Renal cortex interstitium (tissue), 11 donors: ENCODE results near the gene VPREB3. TPM values are rescaled to one million over a fixed set of nuclear protein-coding genes. Genes with fewer than 3 reads are reported as not detected.

Source experiments
- DNase-seq, 11 donors: peaks; one replicate each; pipeline ENCODE4 v3.0.0-alpha.2; 2013; ENCODE audit warnings: low read depth in 9 of 11, low spot score in 4 of 11; ENCODE audit errors: extremely low read depth in 1 of 11
- polyA plus RNA-seq, 3 donors: library from polyadenylated mRNA; unstranded; fragments of 120-200 nt; gene quantifications; one replicate each; pipeline ENCODE4 v1.2.1, GENCODE V29; 2013; ENCODE audit not compliant: insufficient read length in 3 of 3

The VPREB3 gene
- polyA plus RNA-seq, 3 donors: 0.50 to 1.2 (median 0.96) TPM

GRCh38 chr22:23786261-23786710 is 32.1 kb upstream of the VPREB3 start:
- DNase-seq: no peak

- no peak for DNase-seq
These were observed 30.0 kb upstream of the VPREB3 start for GRCh38 chr22:23784215-23784732.

- DNase-seq: no peak
These were observed 29.3 kb upstream of the VPREB3 start for GRCh38 chr22:23783265-23784150.

- DNase-seq: no peak
These were observed 28.5 kb upstream of the VPREB3 start for GRCh38 chr22:23782703-23783102.

- DNase-seq: no peak
These were observed 28.0 kb upstream of the VPREB3 start for GRCh38 chr22:23782252-23782651.

GRCh38 chr22:23781511-23782183 is 27.4 kb upstream of the VPREB3 start:
- no peak for DNase-seq

GRCh38 chr22:23781065-23781464 is 26.8 kb upstream of the VPREB3 start:
- no peak for DNase-seq

GRCh38 chr22:23780146-23780748 is 26.0 kb upstream of the VPREB3 start:
- no peak for DNase-seq

GRCh38 chr22:23779731-23780130 is 25.5 kb upstream of the VPREB3 start:
- no peak for DNase-seq

GRCh38 chr22:23779083-23779482 is 24.9 kb upstream of the VPREB3 start:
- DNase-seq: no peak

GRCh38 chr22:23778577-23778900 is 24.3 kb upstream of the VPREB3 start:
- no peak for DNase-seq

GRCh38 chr22:23777776-23778576 is 23.8 kb upstream of the VPREB3 start:
- DNase-seq: no peak

GRCh38 chr22:23775779-23776375 is 21.7 kb upstream of the VPREB3 start:
- DNase-seq: no peak

GRCh38 chr22:23774922-23775436 is 20.8 kb upstream of the VPREB3 start:
- no peak for DNase-seq

GRCh38 chr22:23774114-23774921 is 20.1 kb upstream of the VPREB3 start:
- no peak for DNase-seq

- DNase-seq: no peak
These were observed 19.4 kb upstream of the VPREB3 start for GRCh38 chr22:23773483-23774113.
